A549 (cell line): Measurements from ENCODE around the gene OCA2. TPM values are rescaled to one million over a fixed set of nuclear protein-coding genes. Genes with fewer than 3 reads are reported as not detected.

Experiments
- ATAC-seq, 2 experiments: fragments of 200-7000 bp in 1 of 2; fragments of >200 bp in 1 of 2; cut with Nextera tagmentation in 1 of 2; cut with Tn5 transposase in 1 of 2; 3 replicates each; pipeline versions ENCODE4 v1.8.0 to v1.9.1; 2018 to 2020; ENCODE audit warnings: mild to moderate bottlenecking in 1 of 2, moderate library complexity in 1 of 2
- CTCF ChIA-PET: fragments of 300-600 bp; sonication (Branson Sonifier 250); formaldehyde crosslinking; extraction: SDS; loops from one replicate; lab custom pipeline; 2021; ENCODE audit warnings: antibody characterized with exemption, inconsistent platforms; lab: Yijun Ruan, JAX
- POLR2A ChIA-PET: fragments of 350-600 bp; formaldehyde crosslinking; extraction: SDS; loops from one replicate; lab custom pipeline; 2021; ENCODE audit warnings: antibody characterized with exemption, inconsistent platforms; lab: Yijun Ruan, JAX
- DNase-seq, 2 experiments: peaks; one replicate each; pipeline versions ENCODE4 v3.0.0 to v3.0.0-alpha.2; 2011 to 2016; ENCODE audit warnings: low read depth in 1 of 2, low spot score in 1 of 2
- FAIRE-seq: peaks from 2 replicates; lab custom pipeline; 2011; peaks lifted over from hg19 to GRCh38; lab: Jason Lieb, UNC
- H3K27ac ChIP-seq, 2 experiments: fragments of >200 bp; sonication (Bioruptor Twin); formaldehyde crosslinking; 3 replicates each; pipeline ENCODE4 v1.5.1; 2016 to 2017
- H3K4me1 ChIP-seq: fragments of >200 bp; sonication (Bioruptor Twin); formaldehyde crosslinking; 3 replicates; pipeline ENCODE4 v1.6.1; 2016
- H3K4me2 ChIP-seq: fragments of >200 bp; sonication (Bioruptor Twin); formaldehyde crosslinking; 3 replicates; pipeline ENCODE4 v1.6.1; 2016
- H3K4me3 ChIP-seq: fragments of >200 bp; sonication (Bioruptor Twin); formaldehyde crosslinking; 3 replicates; pipeline ENCODE4 v1.5.1; 2016
- H3K9me3 ChIP-seq: fragments of >200 bp; sonication (Bioruptor Twin); formaldehyde crosslinking; 3 replicates; pipeline ENCODE4 v1.6.1; 2016
- BCL3 ChIP-seq: fragments of >200 bp; sonication (Bioruptor Twin); formaldehyde crosslinking; IDR thresholded peaks from 3 replicates; pipeline ENCODE4 v1.6.1; 2016
- CEBPB ChIP-seq, 2 experiments: fragments of >200 bp in 1 of 2; sonication (Bioruptor Twin) in 1 of 2; formaldehyde crosslinking in 1 of 2; IDR thresholded peaks; 2 replicates each; pipeline ENCODE4 v1.6.1; 2012 to 2016
- E2F6 ChIP-seq: IDR thresholded peaks from 2 replicates; pipeline ENCODE4 v1.6.1; 2012; ENCODE audit warnings: low read depth, borderline replicate concordance
- EHF ChIP-seq: fragments of 250-450 bp; sonication (Bioruptor Pico); IDR thresholded peaks from 2 replicates; pipeline ENCODE4 v1.5.0; 2020; ENCODE audit warnings: mild to moderate bottlenecking
- FOXS1 ChIP-seq: fragments of 250-450 bp; sonication (Bioruptor Pico); IDR thresholded peaks from 2 replicates; pipeline ENCODE4 v1.5.0; 2020; ENCODE audit warnings: mild to moderate bottlenecking, moderate library complexity
- GATA3 ChIP-seq: IDR thresholded peaks from 2 replicates; pipeline ENCODE4 v1.6.1; 2012; ENCODE audit warnings: borderline replicate concordance
- HEYL ChIP-seq: fragments of 250-450 bp; sonication (Bioruptor Pico); IDR thresholded peaks from 2 replicates; pipeline ENCODE4 v1.8.0; 2021; ENCODE audit warnings: mild to moderate bottlenecking, moderate library complexity
- HOXB13 ChIP-seq: fragments of 250-450 bp; sonication (Bioruptor Pico); IDR thresholded peaks from 2 replicates; pipeline ENCODE4 v1.5.0; 2020; ENCODE audit warnings: low read depth, mild to moderate bottlenecking, moderate library complexity
- MAFK ChIP-seq: fragments of 450-650 bp; IDR thresholded peaks from 2 replicates; pipeline ENCODE4 v1.6.1; 2014; ENCODE audit not compliant: partially characterized antibody
- MAX ChIP-seq: IDR thresholded peaks from 2 replicates; pipeline ENCODE4 v1.6.1; 2012
- MYC ChIP-seq: IDR thresholded peaks from 2 replicates; pipeline ENCODE4 v1.6.1; 2012; ENCODE audit warnings: mild to moderate bottlenecking, inconsistent platforms, low read length, improper control_type of control experiment, borderline replicate concordance
- NFE2L2 ChIP-seq: fragments of 150-350 bp; conservative IDR thresholded peaks from 2 replicates; pipeline ENCODE4 v1.6.1; 2014; ENCODE audit warnings: low read length
- NPAS2 ChIP-seq: fragments of 250-450 bp; sonication (Bioruptor Pico); IDR thresholded peaks from 2 replicates; pipeline ENCODE4 v1.8.0; 2022; ENCODE audit warnings: mild to moderate bottlenecking, moderate library complexity, borderline replicate concordance
- NR3C1 ChIP-seq: fragments of >200 bp; sonication (Bioruptor Twin); formaldehyde crosslinking; IDR thresholded peaks from 3 replicates; pipeline ENCODE4 v1.6.1; 2017
- RAD21 ChIP-seq, 2 experiments: fragments of >200 bp in 1 of 2; sonication (Bioruptor Twin) in 1 of 2; formaldehyde crosslinking in 1 of 2; IDR thresholded peaks in 1 of 2; conservative IDR thresholded peaks in 1 of 2; 2 replicates in 1 of 2; 3 replicates in 1 of 2; pipeline ENCODE4 v1.6.1; 2012 to 2018; ENCODE audit warnings: inconsistent platforms in 1 of 2
- RARB ChIP-seq: fragments of 250-450 bp; sonication (Bioruptor Pico); IDR thresholded peaks from 2 replicates; pipeline ENCODE4 v1.8.0; 2021; ENCODE audit warnings: mild to moderate bottlenecking, moderate library complexity
- RCOR1 ChIP-seq: fragments of 150-350 bp; IDR thresholded peaks from 2 replicates; pipeline ENCODE4 v1.6.1; 2014; ENCODE audit warnings: antibody characterized with exemption, low read length, low read depth
- USF2 ChIP-seq: fragments of 450-650 bp; IDR thresholded peaks from 2 replicates; pipeline ENCODE4 v1.6.1; 2014; ENCODE audit warnings: antibody characterized with exemption
- ZFP36 ChIP-seq: fragments of 450-650 bp; IDR thresholded peaks from 2 replicates; pipeline ENCODE4 v1.6.1; 2014; ENCODE audit warnings: borderline replicate concordance; ENCODE audit not compliant: partially characterized antibody
- WGBS: methylation state at CpG from one replicate; pipeline ENCODE4 v1.1.6; 2017; ENCODE audit errors: missing lambda C conversion rate; 5-methylcytosine and 5-hydroxymethylcytosine counted together
- polyA plus RNA-seq, 4 experiments: library from polyadenylated mRNA; depleted of rRNA in 3 of 4; stranded (reverse); fragments of >200 nt; fragmentation: RNase III in 1 of 4; extraction: RNeasy Plus Mini Kit Qiagen cat#74134 plus additional on column Dnase treatment in 1 of 4; gene quantifications; 2 replicates in 3 of 4; 3 replicates in 1 of 4; pipeline ENCODE4 v1.2.3, GENCODE V29; 2011 to 2017
- TF ChIP-seq, protein P1 (sequence below): fragments of 200-600 bp; sonication (generic); IDR thresholded peaks from 2 replicates; pipeline ENCODE4 v1.6.1; 2016; ENCODE audit warnings: antibody characterized with exemption, mild to moderate bottlenecking, moderate library complexity
- TF ChIP-seq, protein P2 (sequence below): fragments of >200 bp; sonication (Bioruptor Twin); formaldehyde crosslinking; IDR thresholded peaks from 2 replicates; pipeline ENCODE4 v1.6.1; 2016

The OCA2 gene
- polyA plus RNA-seq, 2 of the 4 experiments (the other 2 are of a cell fraction), result 0.17 to 0.25 TPM

DNA sequence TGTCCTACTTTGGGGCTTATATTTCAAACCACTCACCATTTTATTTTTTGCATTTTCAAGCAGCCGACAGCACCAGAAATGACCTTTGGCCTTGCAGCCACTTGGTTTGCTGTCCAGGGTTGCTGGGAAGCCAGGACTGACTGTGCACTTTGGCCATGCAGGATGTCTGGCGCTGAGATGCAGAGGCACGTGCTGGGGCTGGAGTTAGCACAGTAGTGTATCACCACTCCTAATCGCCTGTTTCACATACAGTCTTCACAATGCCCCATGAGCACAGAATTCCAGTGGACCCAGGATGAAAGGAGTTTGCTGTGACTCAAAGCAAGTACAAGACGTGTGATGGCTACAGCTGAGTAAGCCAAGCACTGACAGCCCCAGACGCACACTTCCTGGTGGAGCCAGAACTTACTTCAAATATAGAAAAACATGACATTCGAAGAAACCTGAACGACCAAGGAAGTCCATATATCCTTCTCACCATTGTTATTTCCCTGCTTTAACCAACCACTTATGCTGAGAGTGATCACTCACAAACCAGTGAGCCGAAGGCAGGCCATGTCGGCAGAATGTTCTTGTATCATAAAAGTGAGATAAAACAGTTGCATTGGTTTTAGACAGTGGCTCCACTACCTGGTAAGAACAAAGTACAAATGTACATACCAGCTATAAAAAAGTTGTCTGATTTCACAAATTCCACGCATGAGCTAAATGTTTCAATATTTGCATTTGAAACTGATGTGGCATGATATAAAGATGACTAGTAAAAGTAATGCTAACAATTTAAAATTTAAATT lies 16.0 kb downstream of the OCA2 start:
- POLR2A ChIA-PET, result no interaction called here
- CTCF ChIA-PET, result interaction anchor here (2.4 kb wide), 1 partner anchor 40 kb away, joined by 11 read pairs; no protein-coding TSS in a partner anchor
- 51% methylated on average over 11 of the region's 11 CpGs for WGBS
- TF ChIP-seq HEYL, result no peak
- TF ChIP-seq CEBPB (IDR thresholded peaks at IDR 0.05), result no peak
- no peak for TF ChIP-seq GATA3
- TF ChIP-seq RAD21 (conservative IDR thresholded peaks at IDR 0.05 in 1 of 2, IDR thresholded peaks at IDR 0.05 in 1 of 2), result no peak
- TF ChIP-seq BCL3, result no peak
- TF ChIP-seq, protein P1, sequence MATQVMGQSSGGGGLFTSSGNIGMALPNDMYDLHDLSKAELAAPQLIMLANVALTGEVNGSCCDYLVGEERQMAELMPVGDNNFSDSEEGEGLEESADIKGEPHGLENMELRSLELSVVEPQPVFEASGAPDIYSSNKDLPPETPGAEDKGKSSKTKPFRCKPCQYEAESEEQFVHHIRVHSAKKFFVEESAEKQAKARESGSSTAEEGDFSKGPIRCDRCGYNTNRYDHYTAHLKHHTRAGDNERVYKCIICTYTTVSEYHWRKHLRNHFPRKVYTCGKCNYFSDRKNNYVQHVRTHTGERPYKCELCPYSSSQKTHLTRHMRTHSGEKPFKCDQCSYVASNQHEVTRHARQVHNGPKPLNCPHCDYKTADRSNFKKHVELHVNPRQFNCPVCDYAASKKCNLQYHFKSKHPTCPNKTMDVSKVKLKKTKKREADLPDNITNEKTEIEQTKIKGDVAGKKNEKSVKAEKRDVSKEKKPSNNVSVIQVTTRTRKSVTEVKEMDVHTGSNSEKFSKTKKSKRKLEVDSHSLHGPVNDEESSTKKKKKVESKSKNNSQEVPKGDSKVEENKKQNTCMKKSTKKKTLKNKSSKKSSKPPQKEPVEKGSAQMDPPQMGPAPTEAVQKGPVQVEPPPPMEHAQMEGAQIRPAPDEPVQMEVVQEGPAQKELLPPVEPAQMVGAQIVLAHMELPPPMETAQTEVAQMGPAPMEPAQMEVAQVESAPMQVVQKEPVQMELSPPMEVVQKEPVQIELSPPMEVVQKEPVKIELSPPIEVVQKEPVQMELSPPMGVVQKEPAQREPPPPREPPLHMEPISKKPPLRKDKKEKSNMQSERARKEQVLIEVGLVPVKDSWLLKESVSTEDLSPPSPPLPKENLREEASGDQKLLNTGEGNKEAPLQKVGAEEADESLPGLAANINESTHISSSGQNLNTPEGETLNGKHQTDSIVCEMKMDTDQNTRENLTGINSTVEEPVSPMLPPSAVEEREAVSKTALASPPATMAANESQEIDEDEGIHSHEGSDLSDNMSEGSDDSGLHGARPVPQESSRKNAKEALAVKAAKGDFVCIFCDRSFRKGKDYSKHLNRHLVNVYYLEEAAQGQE, result no peak
- no peak for TF ChIP-seq MYC
- TF ChIP-seq MAFK, result no peak
- TF ChIP-seq HOXB13 (CRISPR knock-in tag), result no peak
- no peak for TF ChIP-seq MAX
- TF ChIP-seq EHF (CRISPR knock-in tag), result no peak
- TF ChIP-seq ZFP36, result no peak
- no peak for TF ChIP-seq NFE2L2
- TF ChIP-seq E2F6, result no peak
- Histone ChIP-seq H3K4me3 (no peak overlapping the region), H3K27ac (no peak overlapping the region), H3K9me3 (0 out of 3 replicates have a peak, but pooled peaks cover 5% of the 10 kb centered on the region), H3K4me2 (no peak overlapping the region), H3K4me1 (no peaks in the 10 kb centered on the region)
- no peak for FAIRE-seq
- no peak for DNase-seq
- no peak for ATAC-seq

- CTCF ChIA-PET, result interaction anchor here (1.0 kb wide), 1 partner anchor 43 kb away, joined by 3 read pairs; no protein-coding TSS in a partner anchor
- FAIRE-seq, result no peak
- DNase-seq, result no peak
- H3K4me2 ChIP-seq, result no peak overlapping the region
- H3K9me3 ChIP-seq, result 0 out of 3 replicates have a peak, but pooled peaks cover 5% of the 10 kb centered on the region
- no peak for TF ChIP-seq HOXB13 (CRISPR knock-in tag)
- TF ChIP-seq RCOR1, result no peak
- no peak for ATAC-seq
- H3K27ac ChIP-seq, result no peak overlapping the region
- POLR2A ChIA-PET, result no interaction called here
- H3K4me1 ChIP-seq, result no peaks in the 10 kb centered on the region
- 81% methylated on average over 20 of the region's 20 CpGs for WGBS
- no peak overlapping the region for H3K4me3 ChIP-seq
These were observed 17.5 kb downstream of the OCA2 start for GRCh38 chr15:28081594-28081993.

DNA sequence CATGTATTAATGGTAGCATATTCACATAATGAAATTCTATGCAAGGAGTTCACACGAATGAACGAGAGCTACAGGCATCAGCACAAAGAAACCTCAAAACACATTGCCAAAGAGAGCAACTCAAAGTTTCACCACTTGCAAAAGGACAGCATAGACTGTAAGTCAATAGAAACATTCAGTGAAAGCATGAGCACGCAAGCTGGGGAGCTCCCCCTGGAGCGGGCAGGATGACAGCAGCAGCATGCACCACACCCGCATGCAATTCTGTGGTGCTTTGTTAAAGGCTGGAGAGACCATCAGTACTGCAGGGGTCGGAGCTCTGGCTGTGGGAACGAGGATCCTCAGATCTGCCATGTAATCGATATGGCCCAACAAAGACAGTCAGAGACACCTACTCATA lies 18.7 kb downstream of the OCA2 start:
- no peak overlapping the region for H3K27ac ChIP-seq
- POLR2A ChIA-PET, result no interaction called here
- no peak for DNase-seq
- no peaks in the 10 kb centered on the region for H3K4me1 ChIP-seq
- FAIRE-seq, result no peak
- CTCF ChIA-PET, result interaction anchor here (1.2 kb wide), 2 partner anchors 11 to 16 kb away, joined by 3 to 4 read pairs; no protein-coding TSS in a partner anchor
- WGBS, result 44% methylated on average over 8 of the region's 8 CpGs
- no peak for ATAC-seq
- no peak overlapping the region for H3K4me2 ChIP-seq
- H3K4me3 ChIP-seq, result no peak overlapping the region
- 0 out of 3 replicates have a peak, but pooled peaks cover 5% of the 10 kb centered on the region for H3K9me3 ChIP-seq
- no peak for TF ChIP-seq FOXS1 (CRISPR knock-in tag)
- TF ChIP-seq, protein P2, sequence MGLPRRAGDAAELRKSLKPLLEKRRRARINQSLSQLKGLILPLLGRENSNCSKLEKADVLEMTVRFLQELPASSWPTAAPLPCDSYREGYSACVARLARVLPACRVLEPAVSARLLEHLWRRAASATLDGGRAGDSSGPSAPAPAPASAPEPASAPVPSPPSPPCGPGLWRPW, result no peak
- TF ChIP-seq NR3C1, result no peak
- TF ChIP-seq USF2, result no peak
- TF ChIP-seq RARB (CRISPR knock-in tag), result no peak
- TF ChIP-seq NPAS2 (CRISPR knock-in tag), result no peak
- TF ChIP-seq, protein P1, result no peak
- TF ChIP-seq MAX, result no peak
- no peak for TF ChIP-seq RCOR1
